Tibial nerve (tissue), 4 donors: ENCODE measurements around the gene PSMB1. TPM values are rescaled to one million over a fixed set of nuclear protein-coding genes. Genes with fewer than 3 reads are reported as not detected.
"Not testable (repeated sequence)": the region's sequence is repeated elsewhere in the genome, so short reads cannot be mapped to it uniquely, and the experiment has no call there.

Experiments used
- DNase-seq, 2 donors: peaks; one replicate each; pipeline ENCODE4 v3.0.0-alpha.2; 2019; ENCODE audit warnings: low spot score in 2 of 2
- H3K27ac ChIP-seq, 4 donors: fragments of 200-600 bp; sonication (generic) in 3 of 4; one replicate each; pipeline ENCODE4 v1.5.1; 2017 to 2019; ENCODE audit warnings: mild to moderate bottlenecking in 1 of 4
- H3K27me3 ChIP-seq, 2 donors: fragments of 200-600 bp; sonication (generic) in 1 of 2; one replicate each; pipeline versions ENCODE4 v1.5.1 to v1.6.0; 2017 to 2019
- H3K36me3 ChIP-seq, 3 donors: fragments of 200-600 bp; sonication (generic); one replicate each; pipeline ENCODE4 v1.5.1; 2018 to 2019
- H3K4me1 ChIP-seq, 4 donors: fragments of 200-600 bp; sonication (generic) in 3 of 4; one replicate each; pipeline ENCODE4 v1.5.1; 2017 to 2019
- H3K4me3 ChIP-seq, 4 donors: fragments of 200-600 bp; sonication (generic) in 3 of 4; one replicate each; pipeline ENCODE4 v1.5.1; 2017 to 2019; ENCODE audit warnings: mild to moderate bottlenecking in 1 of 4, moderate library complexity in 1 of 4
- H3K9me3 ChIP-seq, 4 donors: fragments of 200-600 bp; sonication (generic) in 3 of 4; one replicate each; pipeline ENCODE4 v1.5.1; 2017 to 2019
- EP300 ChIP-seq, 2 donors: sonication (generic); formaldehyde crosslinking; IDR thresholded peaks; one replicate each; pipeline ENCODE4 v1.6.1; 2017; ENCODE audit warnings: antibody characterized with exemption in 2 of 2, mild to moderate bottlenecking in 1 of 2
- POLR2A ChIP-seq, 2 donors: fragments of 450-650 bp; IDR thresholded peaks; one replicate each; pipeline ENCODE4 v1.6.1; 2017; ENCODE audit warnings: antibody characterized with exemption in 2 of 2, mild to moderate bottlenecking in 2 of 2, moderate library complexity in 2 of 2
- WGBS, 2 donors: methylation state at CpG; one replicate each; pipeline ENCODE4 v1.1.5; 2018; 5-methylcytosine and 5-hydroxymethylcytosine counted together
- total RNA-seq, 4 donors: library from RNA; depleted of rRNA; stranded (reverse); fragments of >200 nt; gene quantifications; one replicate each; pipeline ENCODE4 v1.1.0, GENCODE V29; 2016
- TF ChIP-seq, protein P1 (sequence below), 5 experiments: fragments of 200-600 bp in 3 of 5; fragments of 450-650 bp in 2 of 5; sonication (generic) in 3 of 5; IDR thresholded peaks; one replicate each; pipeline ENCODE4 v1.5.1; 2016 to 2019; ENCODE audit warnings: antibody characterized with exemption in 5 of 5, mild to moderate bottlenecking in 3 of 5, moderate library complexity in 2 of 5

PSMB1 gene
- total RNA-seq, 4 donors from 2014 or later, result 122 to 207 (median 155) TPM

DNA sequence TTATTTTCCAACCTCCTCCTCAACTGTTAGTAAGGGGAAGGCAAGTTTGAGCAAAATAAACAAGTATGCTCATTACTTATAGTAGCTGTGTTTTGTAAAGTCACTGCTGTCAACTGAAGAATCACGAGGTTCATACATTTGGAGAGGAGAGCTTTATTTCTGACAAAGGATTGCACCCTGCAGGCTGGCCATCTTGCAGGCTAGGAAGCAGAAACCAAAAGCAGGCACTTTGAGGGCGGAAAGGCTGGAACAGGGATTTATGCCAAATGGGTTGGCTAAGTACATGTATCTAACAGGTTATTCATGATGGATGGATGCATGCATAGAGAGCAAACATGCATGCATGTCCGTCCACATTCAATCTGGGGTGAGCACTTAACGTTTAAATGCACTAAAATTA lies 46.7 kb downstream of the PSMB1 start:
- WGBS, 2 donors, result 73 to 80% methylated on average over 4 of the region's 4 CpGs
- Histone ChIP-seq H3K36me3 (no peaks in the 10 kb centered on the region), H3K9me3 (peaks cover 0 to 26% (median 0%) of the 10 kb centered on the region in 4 donors), H3K4me3 (no peak overlapping the region), H3K4me1 (no peaks in the 10 kb centered on the region), H3K27ac (no peak overlapping the region), H3K27me3 (peaks cover 0 to 7% of the 10 kb centered on the region in 2 donors)
- DNase-seq, result no peak
- TF ChIP-seq EP300 (IDR thresholded peaks at IDR 0.05), result no peak
- TF ChIP-seq, protein P1, sequence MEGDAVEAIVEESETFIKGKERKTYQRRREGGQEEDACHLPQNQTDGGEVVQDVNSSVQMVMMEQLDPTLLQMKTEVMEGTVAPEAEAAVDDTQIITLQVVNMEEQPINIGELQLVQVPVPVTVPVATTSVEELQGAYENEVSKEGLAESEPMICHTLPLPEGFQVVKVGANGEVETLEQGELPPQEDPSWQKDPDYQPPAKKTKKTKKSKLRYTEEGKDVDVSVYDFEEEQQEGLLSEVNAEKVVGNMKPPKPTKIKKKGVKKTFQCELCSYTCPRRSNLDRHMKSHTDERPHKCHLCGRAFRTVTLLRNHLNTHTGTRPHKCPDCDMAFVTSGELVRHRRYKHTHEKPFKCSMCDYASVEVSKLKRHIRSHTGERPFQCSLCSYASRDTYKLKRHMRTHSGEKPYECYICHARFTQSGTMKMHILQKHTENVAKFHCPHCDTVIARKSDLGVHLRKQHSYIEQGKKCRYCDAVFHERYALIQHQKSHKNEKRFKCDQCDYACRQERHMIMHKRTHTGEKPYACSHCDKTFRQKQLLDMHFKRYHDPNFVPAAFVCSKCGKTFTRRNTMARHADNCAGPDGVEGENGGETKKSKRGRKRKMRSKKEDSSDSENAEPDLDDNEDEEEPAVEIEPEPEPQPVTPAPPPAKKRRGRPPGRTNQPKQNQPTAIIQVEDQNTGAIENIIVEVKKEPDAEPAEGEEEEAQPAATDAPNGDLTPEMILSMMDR (IDR thresholded peaks at IDR 0.05), result no peak
- no peak for TF ChIP-seq POLR2A (IDR thresholded peaks at IDR 0.05)

DNA sequence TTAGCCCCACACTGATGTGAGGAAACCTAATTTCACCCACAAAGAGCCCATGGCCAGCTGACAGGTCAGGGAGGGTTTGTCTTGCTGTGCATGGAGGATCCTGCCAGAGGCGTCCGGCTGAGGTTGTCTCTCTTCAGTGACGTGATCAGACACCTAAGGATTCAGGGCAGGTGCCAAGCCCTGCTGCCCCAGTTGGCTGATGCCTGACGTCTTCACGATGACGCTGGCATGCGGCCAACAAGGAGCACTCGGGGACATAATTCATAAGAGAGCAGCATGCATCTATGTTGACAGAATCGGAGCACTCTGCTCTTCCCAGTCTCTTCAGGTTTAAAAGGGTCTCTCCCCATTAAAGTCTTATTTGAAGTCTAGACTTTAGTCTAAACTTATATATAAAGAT lies 47.8 kb downstream of the PSMB1 start:
- H3K27ac ChIP-seq, result no peak overlapping the region
- H3K36me3 ChIP-seq, result no peaks in the 10 kb centered on the region
- no peak overlapping the region for H3K4me3 ChIP-seq
- WGBS, 2 donors, result 44 to 50% methylated on average over 9 of the region's 9 CpGs
- no peaks in the 10 kb centered on the region for H3K4me1 ChIP-seq
- H3K27me3 ChIP-seq, result peaks cover 0 to 9% of the 10 kb centered on the region in 2 donors
- peaks cover 0 to 37% (median 0%) of the 10 kb centered on the region in 4 donors for H3K9me3 ChIP-seq
- DNase-seq, result no peak
- TF ChIP-seq, protein P1 (IDR thresholded peaks at IDR 0.05), result no peak
- no peak for TF ChIP-seq POLR2A (IDR thresholded peaks at IDR 0.05)
- no peak for TF ChIP-seq EP300 (IDR thresholded peaks at IDR 0.05)

- TF ChIP-seq, protein P1 (IDR thresholded peaks at IDR 0.05), result no peak
- TF ChIP-seq POLR2A (IDR thresholded peaks at IDR 0.05) (no peak), EP300 (IDR thresholded peaks at IDR 0.05) (no peak)
- WGBS, 2 donors, result 62 to 71% methylated on average over 4 of the region's 4 CpGs
These were observed 48.6 kb downstream of the PSMB1 start for GRCh38 chr6:170504479-170504878.

GRCh38 chr6:170503414-170503761 lies 49.7 kb downstream of the PSMB1 start:
- Histone ChIP-seq H3K4me3 (no peak overlapping the region), H3K27ac (no peak overlapping the region), H3K36me3 (no peaks in the 10 kb centered on the region), H3K27me3 (peaks cover 0 to 9% of the 10 kb centered on the region in 2 donors), H3K9me3 (peaks cover 0 to 39% (median 0%) of the 10 kb centered on the region in 4 donors), H3K4me1 (no peaks in the 10 kb centered on the region)
- DNase-seq, result no peak
- TF ChIP-seq, protein P1 (IDR thresholded peaks at IDR 0.05), result no peak
- no peak for TF ChIP-seq EP300 (IDR thresholded peaks at IDR 0.05)
- no peak for TF ChIP-seq POLR2A (IDR thresholded peaks at IDR 0.05)

More at GRCh38 chr6:170504479-170504878, 48.6 kb downstream of the PSMB1 start:
- H3K4me1 ChIP-seq, result no peaks in the 10 kb centered on the region
- no peaks in the 10 kb centered on the region for H3K36me3 ChIP-seq
- H3K4me3 ChIP-seq, result no peak overlapping the region
- H3K27ac ChIP-seq, result no peak overlapping the region
- H3K9me3 ChIP-seq, result peaks cover 0 to 39% (median 0%) of the 10 kb centered on the region in 4 donors
- H3K27me3 ChIP-seq, result peaks cover 0 to 9% of the 10 kb centered on the region in 2 donors
- no peak for DNase-seq

- H3K9me3 ChIP-seq, result peaks cover 0 to 39% (median 0%) of the 10 kb centered on the region in 4 donors
- not testable (repeated sequence) for H3K27ac ChIP-seq, H3K4me3 ChIP-seq, H3K36me3 ChIP-seq, DNase-seq, H3K4me1 ChIP-seq, H3K27me3 ChIP-seq
- 55 to 80% methylated on average over 2 of the region's 2 CpGs for WGBS, 2 donors
These were observed 50.2 kb downstream of the PSMB1 start for GRCh38 chr6:170502733-170503413.

GRCh38 chr6:170502268-170502667 lies 50.8 kb downstream of the PSMB1 start:
- 54 to 73% methylated on average over 2 of the region's 2 CpGs for WGBS, 2 donors
- H3K9me3 ChIP-seq, result peaks cover 0 to 39% (median 0%) of the 10 kb centered on the region in 4 donors
- H3K36me3 ChIP-seq, H3K27ac ChIP-seq, H3K4me3 ChIP-seq, H3K27me3 ChIP-seq, H3K4me1 ChIP-seq, DNase-seq: not testable (repeated sequence)
